Frontal cortex (tissue), 4 donors: ENCODE data around the gene IFI35. TPM values are rescaled to one million over a fixed set of nuclear protein-coding genes. Genes with fewer than 3 reads are reported as not detected.
"Not testable (repeated sequence)": the region's sequence is repeated elsewhere in the genome, so short reads cannot be mapped to it uniquely, and the experiment has no call there.

ENCODE experiments used
- DNase-seq, 2 donors: peaks; one replicate each; pipeline ENCODE4 v3.0.0; 2012; ENCODE audit warnings: low spot score in 2 of 2
- FAIRE-seq: peaks from 2 replicates; lab custom pipeline; 2012; peaks lifted over from hg19 to GRCh38; lab: Jason Lieb, UNC
- small RNA-seq: library from RNA; depleted of rRNA; stranded (forward); fragments of <200 nt; gene quantifications from one replicate; pipeline ENCODE3, GENCODE V24; 2014
- total RNA-seq: library from RNA; depleted of rRNA; stranded (reverse); fragments of >200 nt; gene quantifications from one replicate; pipeline ENCODE4 v1.2.3, GENCODE V29; 2014
- donor health status: control.
- donor health status: control.
- donor health status: control.

IFI35 gene
- total RNA-seq, 1 donor from 2014 or later, result 1.2 TPM

GRCh38 chr17:43043307-43043706 lies 36.7 kb downstream of the IFI35 start:
- FAIRE-seq (no peak), DNase-seq (no peak)

DNA sequence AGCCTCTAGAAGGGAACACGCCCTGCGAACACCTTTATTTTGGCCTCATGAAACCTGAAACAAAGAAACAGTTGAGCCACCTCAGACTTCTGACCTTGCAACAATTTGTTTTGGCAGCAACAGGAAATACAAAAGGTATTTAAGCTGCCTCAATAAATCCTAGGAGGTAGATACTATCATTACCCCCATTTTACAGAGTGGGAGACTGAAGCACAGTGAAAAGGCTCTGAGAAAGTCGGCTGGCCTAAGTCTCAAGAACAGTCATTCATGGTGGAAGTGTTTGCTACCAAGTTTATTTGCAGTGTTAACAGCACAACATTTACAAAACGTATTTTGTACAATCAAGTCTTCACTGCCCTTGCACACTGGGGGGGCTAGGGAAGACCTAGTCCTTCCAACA lies 37.4 kb downstream of the IFI35 start:
- no peak for DNase-seq
- no peak for FAIRE-seq

DNA sequence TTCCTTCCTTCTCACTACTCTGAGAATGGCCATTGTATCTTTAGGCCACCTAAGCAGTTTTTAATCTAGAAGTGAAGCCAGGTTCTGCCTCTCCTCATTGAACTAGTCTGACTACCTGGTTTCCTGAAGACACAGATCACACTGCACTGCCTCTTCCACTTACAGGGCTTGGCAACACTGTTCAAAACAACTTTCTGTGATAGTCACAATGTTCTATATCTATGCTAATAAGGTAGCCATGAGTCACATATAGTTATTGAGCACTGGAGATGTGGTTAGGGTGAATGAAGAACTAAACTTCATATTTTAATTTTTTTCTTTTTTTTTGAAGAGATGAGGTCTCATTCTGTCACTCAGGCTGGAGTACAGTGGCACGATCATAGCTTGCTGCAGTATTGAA lies 45.4 kb downstream of the IFI35 start:
- FAIRE-seq (no peak), DNase-seq (no peak)

DNA sequence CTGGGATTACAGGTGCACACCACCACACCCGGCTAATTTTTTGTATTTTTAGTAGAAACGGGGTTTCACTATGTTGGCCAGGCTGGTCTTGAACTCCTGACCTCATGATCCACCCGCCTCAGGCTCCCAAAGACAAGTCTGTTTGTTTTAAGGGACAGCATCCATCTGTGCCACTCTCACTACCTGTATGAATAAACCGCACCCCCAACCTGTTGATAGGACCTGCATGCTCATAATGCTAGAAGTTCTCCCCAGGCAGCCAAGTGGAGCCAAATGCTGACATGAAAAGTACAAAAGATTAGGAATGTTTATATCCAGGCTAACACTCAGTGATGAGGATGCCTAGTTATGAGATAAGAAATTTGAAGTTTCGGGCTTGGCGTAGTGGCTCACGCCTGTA lies 46.4 kb downstream of the IFI35 start:
- not testable (repeated sequence) for DNase-seq, FAIRE-seq

- DNase-seq (no peak), FAIRE-seq (no peak)
Observed at GRCh38 chr17:43056051-43056450, 49.5 kb downstream of the IFI35 start.

- DNase-seq (no peak), FAIRE-seq (no peak)
Observed at GRCh38 chr17:43062984-43063638, 56.5 kb downstream of the IFI35 start.

Small RNA genes lying within 50 kb of the gene (small RNA-seq; reads per million reads assigned to genes)
- gene AARSD1, result 0.08 reads per million

Other genes with a start within 250 kb of the IFI35 start
- 15.9 TPM for gene RAMP2, start 245.6 kb upstream of the IFI35 start, total RNA-seq
- 26.1 TPM for gene VPS25, start 233.3 kb upstream of the IFI35 start, total RNA-seq
- 0.41 TPM for gene WNK4, start 226.2 kb upstream of the IFI35 start, total RNA-seq
- 98.6 TPM for gene COA3, start 208.1 kb upstream of the IFI35 start, total RNA-seq
- 0.82 TPM for gene CNTD1, start 207.9 kb upstream of the IFI35 start, total RNA-seq
- gene BECN1, start 182.5 kb upstream of the IFI35 start, total RNA-seq, result 74.6 TPM
- gene PSME3, start 173.4 kb upstream of the IFI35 start, total RNA-seq, result 37.9 TPM
- 0.41 TPM for gene AOC2, start 162.2 kb upstream of the IFI35 start, total RNA-seq
- 0.41 TPM for gene AOC3, start 155.6 kb upstream of the IFI35 start, total RNA-seq
- gene G6PC1, start 106.0 kb upstream of the IFI35 start, total RNA-seq, result not detected
- gene AARSD1, start 42.3 kb upstream of the IFI35 start, total RNA-seq, result 28.5 TPM
- 2.9 TPM for gene PTGES3L, start 26.7 kb upstream of the IFI35 start, total RNA-seq
- 14.3 TPM for gene RUNDC1, start 26.2 kb upstream of the IFI35 start, total RNA-seq
- 1,220 TPM for gene RPL27, start 8.4 kb upstream of the IFI35 start, total RNA-seq
- gene VAT1, start 15.6 kb downstream of the IFI35 start, total RNA-seq, result 77.9 TPM
- gene RND2, start 18.4 kb downstream of the IFI35 start, total RNA-seq, result 4.5 TPM
- 6.1 TPM for gene BRCA1, start 118.6 kb downstream of the IFI35 start, total RNA-seq
- 66.0 TPM for gene NBR1, start 164.4 kb downstream of the IFI35 start, total RNA-seq
- under 0.01 TPM for gene TMEM106A, start 205.1 kb downstream of the IFI35 start, total RNA-seq
- not detected for gene CCDC200, start 221.8 kb downstream of the IFI35 start, total RNA-seq
- not detected for gene RNU2-1, start 227.2 kb downstream of the IFI35 start, total RNA-seq